Measurements from ENCODE around the gene SGCD.

Gene SGCD

DNA sequence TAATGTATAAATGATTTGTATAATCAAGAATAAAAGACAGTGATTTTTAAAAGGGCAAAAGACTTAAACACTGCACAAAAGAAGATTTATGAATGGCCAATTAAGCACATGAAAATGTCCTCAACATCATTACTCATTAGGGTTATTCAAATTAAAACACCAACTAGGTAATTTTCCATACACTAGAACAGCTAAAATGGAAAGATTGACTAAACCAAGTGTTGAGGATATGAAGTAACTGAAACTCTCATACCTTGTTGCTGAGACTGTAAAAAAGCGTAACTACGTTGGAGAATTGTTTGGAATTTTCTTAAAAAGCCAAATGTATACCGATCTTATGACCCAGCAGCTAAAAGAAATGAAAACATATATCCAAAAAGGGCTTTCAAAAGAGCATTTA lies 144.9 kb downstream of the SGCD start:
- DNase-seq, result no peak

DNA sequence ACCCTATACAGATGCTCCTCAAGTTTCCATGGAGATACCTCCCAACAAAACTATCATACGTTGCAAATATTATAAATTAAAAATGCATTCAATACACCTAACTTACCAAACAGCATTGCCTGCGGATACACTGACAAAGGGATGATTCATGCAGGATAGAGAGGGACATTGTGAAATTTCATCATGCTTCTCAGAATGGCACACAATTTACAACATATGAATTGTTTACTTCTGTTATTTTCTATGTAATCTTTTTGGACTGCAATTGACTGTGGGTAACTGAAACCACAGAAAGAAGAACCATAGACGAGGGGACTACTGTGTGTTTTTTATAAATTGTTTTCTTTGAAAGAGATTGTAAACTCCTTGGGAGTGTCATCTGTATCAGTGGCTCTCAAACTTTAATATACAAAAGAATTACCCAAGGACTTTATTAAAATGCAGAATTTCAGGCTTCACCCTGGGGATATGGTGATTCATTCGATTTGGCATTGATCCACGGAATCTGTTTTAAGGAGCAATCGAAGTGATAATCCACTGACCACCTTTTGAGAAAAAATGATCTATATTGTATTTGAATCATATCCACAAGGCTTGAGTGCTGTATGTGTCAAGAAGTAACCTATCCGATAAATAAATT lies 146.4 kb downstream of the SGCD start:
- DNase-seq, result no peak

DNA sequence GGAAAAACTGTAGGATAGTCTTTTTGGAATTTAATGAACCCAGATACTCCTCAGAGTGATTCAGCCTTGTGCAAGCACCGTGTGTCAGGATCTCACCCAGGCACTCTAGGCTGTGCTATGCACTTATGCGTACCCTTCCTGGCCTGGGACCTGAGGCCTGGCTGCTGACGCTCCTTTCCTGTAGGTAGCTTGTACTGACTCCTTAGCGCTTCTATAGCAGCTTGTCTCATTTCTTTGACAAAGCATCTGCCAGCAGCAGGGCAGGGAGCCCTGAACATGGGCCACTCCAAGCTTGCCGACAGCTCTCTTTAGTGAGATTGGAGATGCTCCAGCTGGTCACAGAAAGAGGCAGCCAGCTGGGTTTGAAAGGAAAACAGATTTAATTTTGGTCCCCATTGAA lies 147.3 kb downstream of the SGCD start:
- DNase-seq, result no peak

DNA sequence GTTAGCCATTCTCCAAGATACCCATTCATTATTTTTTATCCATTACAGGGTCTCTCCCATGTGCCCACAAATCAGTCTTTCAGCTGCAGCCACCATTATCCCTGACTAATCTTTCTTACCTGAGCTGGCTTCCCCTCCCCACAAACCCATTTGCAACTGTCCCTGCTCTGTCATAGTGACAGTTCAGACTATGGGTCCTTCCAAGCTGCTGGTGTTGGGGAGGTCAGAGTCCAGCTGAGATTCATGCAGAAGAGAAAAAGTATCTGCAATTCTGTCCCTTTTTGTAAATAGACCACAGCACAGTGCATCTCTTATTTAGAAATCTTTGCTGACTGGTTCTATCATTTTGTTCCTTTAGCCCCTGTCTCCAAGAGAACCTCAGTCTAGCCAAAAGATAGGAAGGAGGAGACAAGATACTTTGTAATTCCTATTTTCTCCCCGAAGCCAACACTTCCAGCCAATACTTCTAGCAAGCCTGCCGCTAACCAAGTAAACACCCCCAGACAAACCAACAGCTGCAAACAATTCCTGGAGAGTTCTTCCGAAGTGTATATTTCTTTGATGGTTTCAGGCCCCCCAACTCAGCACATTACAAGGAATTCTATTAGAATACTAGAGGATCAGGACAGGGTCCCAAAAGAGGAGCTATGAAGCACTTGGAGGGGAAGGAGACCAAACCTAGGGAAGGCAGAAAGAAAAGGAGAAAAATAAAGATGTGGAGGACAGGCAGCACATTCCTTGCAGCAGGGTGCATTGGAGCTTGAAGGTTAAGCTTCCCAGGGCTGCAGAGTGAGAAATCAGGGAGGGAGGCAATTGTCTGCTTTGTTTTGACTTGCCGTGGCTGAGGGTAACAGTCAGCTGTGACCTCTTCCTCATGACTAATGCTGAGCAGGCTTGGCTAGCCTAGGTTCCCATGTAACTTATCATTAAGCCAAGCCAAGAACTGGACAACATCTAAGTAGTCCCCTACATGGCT lies 148.5 kb downstream of the SGCD start:
- no peak for DNase-seq

DNA sequence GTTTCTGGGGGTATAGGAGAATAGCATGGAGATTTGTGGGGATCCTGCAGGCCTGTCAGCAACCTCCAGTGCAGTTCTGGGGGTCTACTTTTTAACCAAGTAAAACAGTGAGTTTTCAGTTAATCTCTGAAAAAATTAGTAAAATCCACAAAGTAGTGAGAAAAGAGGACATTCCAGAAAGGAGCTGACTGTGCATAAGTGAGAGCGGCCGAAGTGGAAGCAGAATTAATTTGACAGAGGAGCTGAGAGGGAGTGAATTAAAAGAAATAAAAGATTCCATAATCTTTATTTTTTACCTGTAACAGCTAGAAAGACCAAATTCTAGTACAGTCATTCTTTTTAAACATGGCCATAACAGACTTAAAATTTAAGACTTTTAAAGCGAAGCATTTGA lies 149.2 kb downstream of the SGCD start:
- no peak for DNase-seq

DNA sequence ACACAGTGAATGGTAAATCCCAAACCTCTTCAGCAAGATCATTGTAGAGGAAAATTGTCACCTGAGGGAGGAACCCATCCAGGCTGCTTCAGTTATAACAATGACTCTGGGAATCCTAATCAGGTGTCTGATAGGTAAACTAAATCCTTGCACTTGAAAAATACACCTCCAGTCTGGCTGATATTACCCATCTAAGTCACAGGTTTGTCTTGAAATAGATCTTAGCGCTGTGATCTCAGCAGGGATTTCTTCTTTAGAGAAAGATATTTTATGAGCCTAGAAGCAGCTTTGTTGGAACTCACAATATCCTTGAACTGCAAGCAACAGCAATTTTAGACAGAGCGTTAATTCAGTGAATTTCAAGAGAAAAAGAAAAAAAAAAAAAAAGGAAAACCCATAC lies 149.7 kb downstream of the SGCD start:
- no peak for DNase-seq

DNA sequence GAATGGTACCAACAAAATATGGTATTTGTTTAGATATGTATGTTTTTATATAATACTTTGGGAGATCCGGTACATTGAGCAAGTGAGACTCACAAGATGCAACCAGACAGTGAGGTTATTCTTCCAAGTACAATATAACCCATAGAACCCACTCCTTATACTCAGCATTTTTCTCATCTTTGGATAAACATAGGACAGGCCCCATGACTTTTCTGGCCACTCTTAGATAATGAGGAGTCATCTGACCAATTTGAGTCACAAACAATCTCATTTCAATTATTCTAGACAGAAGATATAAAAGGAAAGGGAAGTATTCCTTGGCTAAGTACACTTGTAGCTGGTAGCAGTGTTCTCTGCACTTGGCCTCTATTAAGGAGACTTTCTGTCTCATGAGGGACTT lies 150.2 kb downstream of the SGCD start:
- no peak for DNase-seq

DNA sequence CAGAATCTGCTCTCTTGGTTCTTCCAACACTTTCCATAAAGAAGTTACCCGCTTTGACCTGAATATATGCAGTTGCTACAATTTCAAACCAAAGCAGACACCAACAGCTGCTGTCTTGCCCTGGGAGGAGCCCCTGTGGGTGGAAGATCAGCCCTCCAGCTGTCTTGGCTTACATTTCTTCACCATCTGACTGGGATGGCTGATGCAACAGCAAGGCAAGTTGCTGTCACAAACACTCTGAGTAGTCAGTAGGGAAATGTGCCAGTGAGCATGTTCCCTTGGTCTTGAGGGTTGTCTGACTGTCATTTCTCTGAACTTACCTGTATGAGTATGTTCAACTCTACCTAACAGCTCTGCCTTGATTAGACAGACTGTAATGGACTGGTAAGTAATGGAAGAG lies 152.9 kb downstream of the SGCD start:
- DNase-seq, result no peak

DNA sequence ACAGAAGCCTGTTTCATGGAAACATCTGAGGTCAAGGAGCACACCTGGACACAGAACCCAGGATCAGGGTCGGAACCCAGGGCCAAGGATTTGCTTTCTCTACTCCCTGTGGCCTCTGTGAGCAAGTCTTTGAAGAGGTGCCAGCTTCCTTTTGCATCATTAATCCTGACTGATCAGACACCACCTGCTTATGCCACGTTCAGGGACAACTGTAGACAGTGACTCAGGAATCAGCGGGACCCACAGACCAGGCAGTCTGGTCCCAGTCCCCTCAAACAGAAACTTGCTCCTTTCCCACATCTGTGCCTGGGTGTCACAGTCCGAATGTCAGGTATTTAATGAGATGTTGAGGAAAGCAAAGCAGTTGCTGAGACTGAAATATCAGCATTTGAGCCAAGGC lies 154.8 kb downstream of the SGCD start:
- no peak for DNase-seq

DNA sequence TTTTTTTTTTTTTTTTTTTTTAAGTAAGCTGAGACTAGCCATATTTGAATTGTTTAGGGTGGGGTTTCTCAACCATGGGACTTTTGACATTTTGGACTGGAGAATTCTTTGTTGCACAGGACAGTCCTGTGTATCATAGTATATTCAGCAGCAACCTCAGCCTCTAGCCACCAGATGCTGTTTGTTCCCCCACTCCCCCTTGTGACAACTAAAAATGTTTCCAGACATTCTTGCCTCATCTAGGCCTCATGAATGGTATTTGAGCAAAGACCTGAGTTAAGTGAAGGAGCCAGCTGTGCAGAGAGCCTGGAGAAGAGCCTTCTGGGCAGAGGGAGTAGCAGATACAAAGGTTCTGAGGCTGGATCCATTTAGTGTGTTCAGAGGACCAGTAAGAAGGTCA lies 155.9 kb downstream of the SGCD start:
- no peak for DNase-seq

DNA sequence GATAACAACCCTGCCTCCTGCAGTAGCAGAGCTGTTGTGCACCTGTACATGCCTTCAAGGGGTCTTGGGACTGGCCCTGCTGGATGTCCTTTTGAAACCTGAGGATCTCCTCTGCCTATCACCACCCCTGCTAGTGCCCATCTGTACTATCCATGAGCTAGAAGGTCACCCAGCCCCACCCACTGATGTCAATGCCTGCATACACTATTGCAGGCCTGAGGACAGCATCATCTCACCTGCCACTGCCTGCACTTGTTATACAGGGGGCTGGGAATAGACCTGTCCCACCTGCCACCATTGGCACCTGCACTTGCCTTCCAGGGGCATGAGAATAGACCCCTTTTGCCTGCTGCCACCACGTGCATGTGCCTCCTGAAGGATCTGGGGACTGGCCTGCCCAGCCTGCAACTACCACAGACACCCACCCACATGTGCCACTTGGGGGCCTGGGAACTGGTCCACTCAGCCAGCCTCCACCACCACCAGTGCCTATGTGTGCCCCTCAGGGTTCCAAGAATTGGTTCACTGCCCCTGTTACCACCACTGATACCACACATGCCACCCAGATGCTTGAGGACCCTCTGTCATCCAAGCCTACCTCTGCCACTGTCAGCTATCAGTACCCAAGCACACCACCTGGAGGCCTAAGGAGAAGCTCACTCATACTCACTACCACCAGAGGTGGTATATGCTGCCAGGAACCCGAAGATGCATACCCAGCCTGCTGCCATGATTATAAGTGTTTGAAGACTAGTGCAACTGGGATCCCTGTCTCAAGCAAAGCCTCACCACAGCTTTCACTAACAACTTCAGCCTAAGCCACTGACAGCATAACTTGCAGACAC lies 159.7 kb downstream of the SGCD start:
- DNase-seq, result no peak

DNA sequence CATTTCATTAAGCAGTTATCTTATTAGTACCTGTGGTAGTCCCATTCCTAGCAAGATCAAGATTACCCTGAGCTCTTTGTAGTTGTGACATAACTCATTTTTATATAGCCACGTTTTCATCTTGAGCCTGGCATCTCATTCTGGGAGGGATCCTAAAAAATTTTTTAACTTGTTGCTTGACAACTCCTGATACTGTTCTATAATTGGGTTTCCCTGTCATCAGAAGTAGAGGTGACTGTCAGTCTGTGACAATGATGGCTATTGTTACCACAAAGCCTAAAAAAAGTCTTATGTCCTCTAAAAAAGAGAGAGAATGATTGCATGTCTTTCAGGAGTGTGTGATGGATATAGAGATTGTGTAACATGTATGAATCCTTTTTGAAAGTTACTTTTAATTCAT lies 164.8 kb downstream of the SGCD start:
- DNase-seq, result no peak

DNA sequence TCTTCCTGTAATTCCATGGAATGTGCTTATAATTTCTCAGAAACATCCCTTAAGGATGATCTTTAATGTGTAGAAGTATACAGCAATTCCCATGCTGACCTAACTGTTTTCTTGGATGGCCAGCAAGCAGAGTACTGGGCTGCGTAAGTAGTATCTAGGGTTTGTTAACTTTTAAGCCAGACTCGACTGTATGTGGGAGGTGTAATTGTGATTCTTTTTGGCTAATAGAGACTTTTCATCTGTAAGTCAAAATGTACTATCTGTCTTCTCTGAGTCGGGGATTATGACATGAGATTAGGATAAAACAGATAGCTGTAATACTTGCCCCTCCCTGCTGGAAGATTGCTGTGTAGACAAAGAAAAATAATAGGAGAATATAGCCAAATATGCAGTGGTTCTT lies 169.3 kb downstream of the SGCD start:
- DNase-seq, result no peak

DNA sequence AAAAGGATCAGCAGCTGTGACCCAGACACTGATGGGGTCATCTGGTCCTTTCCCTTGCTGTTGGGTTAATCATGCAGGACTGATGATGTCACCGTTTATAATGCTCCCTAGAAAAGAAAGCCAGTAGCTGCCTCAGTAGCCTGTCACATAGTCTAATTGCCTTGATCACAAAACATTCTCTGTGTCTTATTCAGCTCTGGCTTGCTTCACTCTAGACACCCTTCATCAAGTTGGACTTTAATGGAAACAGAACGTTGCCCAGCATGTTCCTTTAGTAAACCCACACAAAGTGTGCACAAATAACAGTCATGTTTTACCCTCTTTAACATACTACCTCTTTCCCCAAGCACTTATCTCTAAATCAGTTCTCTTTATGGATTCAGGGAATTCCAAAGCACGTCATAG lies 170.8 kb downstream of the SGCD start:
- DNase-seq, result no peak

DNA sequence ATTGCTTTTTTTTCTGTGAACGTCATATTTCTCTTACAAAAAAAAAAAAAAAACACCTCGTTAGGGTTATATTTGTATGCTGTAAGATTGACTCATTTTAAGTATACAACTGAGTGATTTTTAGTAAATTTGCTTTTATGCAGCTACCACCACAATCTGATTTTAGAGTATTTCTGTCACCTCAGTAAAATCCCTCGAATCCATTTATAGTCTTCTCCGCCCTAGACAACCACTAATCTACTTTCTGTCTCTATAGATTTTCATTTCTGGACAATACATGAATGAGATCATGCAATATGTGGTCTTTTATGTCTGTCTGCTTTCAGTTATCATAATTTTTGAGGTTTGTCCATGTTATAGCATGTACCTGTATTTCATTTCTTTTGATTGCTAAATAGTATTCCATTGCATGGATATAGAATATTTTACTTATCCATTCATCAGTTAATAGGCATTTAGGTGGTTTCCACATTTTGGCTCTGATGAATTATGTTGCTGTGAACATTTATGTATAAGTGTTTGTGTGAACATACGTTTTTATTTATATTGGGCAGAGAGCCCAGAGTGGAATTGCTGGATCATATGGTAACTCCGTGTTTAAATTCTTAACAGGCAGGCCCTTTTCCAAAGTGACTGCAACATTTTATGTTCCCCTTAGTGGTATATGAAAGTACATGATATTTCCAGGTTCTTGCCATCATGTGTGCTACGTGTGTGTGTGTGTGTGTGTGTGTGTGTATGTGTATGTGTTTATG lies 171.4 kb downstream of the SGCD start:
- DNase-seq, result no peak

DNA sequence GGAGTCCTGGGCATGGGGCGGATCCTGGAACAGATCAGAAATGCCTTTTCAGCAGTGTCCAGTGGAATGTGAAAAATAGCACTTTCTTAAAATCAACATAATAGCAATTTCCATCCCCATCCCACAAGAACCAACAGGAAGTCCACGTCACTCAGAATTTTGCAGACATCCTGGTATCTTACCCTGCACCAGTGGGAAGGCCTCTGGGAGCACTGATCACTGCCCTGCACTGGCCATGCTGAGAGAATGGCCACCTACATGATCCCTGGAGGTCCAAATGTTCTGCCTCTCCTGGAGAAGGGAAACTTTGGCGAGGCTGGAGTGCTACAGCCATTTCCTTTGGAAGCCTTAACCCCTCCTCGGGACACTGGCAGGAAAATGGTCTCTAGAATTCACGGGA lies 173.8 kb downstream of the SGCD start:
- no peak for DNase-seq

DNA sequence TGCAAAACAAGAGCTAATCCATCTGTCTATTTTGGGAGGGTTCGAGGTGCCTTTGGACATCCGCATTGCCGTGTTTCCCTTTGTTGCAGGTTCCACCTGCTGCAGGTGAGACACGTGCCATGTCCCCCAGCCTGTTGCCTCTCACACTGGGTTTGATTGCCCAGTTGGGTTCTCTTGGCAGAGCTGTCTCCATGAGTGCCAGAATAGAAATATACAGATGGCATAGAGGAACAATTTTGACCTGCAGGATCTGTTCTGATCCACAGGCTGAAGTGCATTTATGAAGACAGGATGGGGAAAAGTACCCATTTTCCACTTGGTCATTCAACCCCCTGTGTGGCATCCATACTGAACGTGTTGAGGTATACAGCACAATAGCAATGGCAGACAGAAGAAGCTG lies 178.1 kb downstream of the SGCD start:
- no peak for DNase-seq

DNA sequence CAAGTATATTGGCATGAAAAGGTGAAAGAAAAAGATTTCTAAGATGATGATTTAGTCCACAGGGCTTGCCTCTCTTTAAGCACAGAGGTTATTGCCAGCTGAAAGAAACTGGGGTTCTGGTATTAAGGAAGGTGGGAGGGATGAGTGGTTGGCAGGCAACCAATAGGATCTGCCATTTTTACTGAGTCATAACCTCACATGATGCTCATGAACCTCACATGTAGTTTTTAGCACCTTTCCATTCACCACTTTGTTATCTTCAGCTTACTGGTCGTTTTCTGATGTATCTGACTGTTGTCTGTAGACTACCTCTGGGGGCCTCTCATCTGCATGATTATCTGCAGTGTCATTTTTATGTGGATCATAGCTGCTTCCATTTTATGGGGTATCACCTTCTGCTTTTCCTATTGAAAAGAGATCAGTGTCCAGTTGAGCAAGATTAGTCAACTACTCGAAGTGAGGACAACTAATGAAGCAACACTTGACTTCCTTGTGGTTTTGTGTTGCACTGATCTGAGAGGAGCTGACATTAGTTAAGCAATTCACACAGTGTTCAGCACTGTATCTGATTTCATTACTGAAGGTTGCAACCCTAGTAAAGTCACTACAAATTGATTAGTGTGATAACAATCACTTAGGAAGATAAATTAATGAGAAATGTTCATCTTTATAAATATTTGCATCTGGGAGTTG lies 186.3 kb downstream of the SGCD start:
- DNase-seq, result no peak

DNA sequence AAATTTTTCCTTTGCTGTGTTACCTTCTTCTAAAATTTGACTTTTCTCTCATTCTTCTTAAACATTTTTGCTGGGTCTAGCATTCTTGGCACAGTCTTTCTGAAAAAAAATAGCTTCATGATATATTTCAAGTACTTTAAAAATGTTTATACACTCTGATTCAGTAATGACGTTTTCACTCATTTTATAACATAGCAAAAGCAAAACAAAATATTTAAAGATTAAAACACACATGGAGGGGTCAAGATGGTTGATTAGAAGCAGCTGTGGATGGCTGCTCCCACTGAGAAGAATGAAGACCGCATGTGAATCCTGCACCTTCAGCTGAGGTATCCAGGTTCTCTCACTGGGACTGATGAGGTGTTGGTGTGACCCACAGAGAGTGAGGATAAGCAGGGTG lies 188.2 kb downstream of the SGCD start:
- DNase-seq, result no peak

DNA sequence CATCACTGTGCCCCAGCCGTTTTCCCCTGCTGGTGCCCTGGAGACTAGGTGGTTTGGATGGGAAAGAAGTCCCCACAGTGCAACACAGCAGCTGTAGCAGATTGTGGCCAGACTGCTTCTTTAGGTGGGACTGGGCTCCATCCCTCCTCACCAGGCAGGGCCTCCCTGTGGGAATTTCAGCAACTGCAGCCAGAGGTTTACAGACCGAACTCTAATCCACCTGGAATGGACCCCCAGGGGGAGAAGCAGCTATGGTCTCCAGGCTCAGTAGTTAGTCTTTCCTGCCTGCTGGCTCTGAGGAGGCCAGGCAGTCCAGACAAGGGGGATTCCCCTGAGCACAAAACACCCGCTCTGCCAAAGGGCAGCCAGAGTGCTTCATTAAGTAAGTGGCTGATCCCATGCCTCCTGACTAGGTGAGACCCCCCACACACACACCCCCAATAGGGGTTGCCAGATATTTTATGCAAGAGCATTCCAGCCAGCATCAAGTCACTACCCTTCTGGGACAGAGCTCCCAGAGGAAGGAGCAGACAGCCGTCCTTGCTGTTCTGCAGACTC lies 188.9 kb downstream of the SGCD start:
- DNase-seq, result no peak

DNA sequence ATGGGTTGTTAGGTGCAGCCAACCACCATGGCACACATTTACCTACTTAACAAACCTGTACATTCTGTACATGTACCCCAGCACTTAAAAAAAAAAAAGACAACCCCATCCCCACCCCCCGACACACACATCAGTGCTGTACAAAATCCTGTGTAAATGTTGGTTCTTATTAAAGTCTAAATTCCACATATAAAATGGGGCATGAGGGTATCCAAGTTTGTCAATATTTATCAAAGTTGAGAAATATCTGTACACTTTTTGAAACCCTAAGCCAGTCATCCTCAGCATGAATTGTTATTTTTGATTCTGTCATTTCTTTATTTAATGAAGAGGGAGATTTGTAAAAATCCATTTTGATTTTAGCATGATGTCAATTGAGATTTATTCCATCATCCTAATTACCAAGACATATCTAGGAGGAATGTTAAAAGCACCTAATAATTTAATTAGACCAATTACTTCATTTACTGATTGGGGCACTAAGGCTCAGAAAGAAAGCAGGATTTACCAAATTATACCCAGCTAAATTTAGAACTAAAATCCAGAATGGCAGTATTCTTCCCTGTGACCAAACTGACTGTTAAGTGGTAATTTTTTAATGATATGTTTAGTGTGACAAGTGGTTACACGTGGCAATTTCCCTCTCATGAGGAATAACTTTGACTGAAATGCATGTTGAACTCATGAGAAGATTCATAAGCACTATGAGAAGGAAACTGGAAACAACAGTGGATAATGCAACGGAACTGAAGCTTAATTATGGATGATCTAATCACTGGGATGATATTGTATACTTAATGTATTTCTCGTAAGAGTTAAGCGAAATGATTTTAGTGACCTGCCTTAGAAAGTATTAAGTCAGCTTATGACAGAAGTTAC lies 195.9 kb downstream of the SGCD start:
- DNase-seq, result no peak
